ENCODE measurements around the gene SUB1. TPM values are rescaled to one million over a fixed set of nuclear protein-coding genes. Genes with fewer than 3 reads are reported as not detected.
"Not testable (repeated sequence)": the region's sequence is repeated elsewhere in the genome, so short reads cannot be mapped to it uniquely, and the experiment has no call there.

SUB1 gene
- 100 to 1,000 TPM; 418 to 458 TPM for total RNA-seq

DNA sequence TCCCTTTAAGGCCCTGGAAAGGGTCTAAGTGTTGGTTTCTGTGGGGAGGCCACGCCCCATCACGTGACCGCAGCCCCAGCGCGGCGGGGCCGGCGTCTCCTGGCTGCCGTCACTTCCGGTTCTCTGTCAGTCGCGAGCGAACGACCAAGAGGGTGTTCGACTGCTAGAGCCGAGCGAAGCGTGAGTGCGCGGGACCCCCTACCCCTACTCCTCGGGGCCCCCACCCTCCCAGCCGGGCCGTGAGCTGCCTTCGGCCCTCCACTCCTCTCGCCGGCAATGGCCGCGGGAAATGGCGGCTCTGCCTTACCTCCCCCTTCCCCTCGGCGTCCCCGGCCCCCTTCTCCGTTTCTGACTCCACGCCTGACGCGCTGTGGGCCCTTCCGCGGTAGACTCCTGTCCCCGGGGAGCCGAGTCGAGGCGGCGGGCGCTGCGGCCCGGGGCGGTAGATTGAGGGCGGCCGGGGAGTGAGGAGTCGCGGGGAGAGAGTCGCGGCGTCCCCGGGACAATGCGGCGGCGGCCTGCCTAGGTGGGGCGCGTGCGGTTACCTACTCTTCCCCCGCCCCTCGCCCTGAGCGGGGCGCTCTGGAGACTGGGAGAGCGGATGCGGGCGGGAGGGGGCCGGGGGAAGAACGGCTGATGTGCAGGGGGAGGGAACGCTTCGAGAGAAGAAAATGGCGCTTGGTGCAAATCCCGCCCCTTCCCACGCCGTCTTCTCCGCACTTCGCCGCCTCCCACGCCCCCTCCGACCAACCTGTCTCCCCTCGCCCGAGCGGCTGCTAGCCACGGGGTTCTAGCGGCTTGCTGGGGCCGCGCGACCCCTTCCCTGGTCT is at the start of gene SUB1:
TSS of gene SUB1 (plus strand) at position 112 of the 830 bp plus-strand sequence. CDS start 2,956 bp downstream, outside the sequence.
- ChIA-PET CTCF (interaction anchor here (0.6 to 10.1 kb wide), 12 partner anchors 9 to 564 kb away, joined by 3 to 244 read pairs (median 4); partner anchors contain the start of gene ZFR), POLR2A (interaction anchor here (0.6 to 2.3 kb wide), 6 partner anchors 48 to 142 kb away, joined by 3 to 17 read pairs (median 4); no protein-coding TSS in a partner anchor)
- H3K4me3 Mint-ChIP-seq: peak within 1 kb of the TSS; percentile 93
- DNase-seq (peak; percentile 96), ATAC-seq (peak; percentile 87)
- no peaks in the 10 kb centered on the region for H3K27me3 Mint-ChIP-seq
- H3K9me3 Mint-ChIP-seq (ENCODE audit: low read depth): no peaks in the 10 kb centered on the region
- H3K27ac Mint-ChIP-seq: peak within 1 kb of the TSS; percentile 99
- intact Hi-C loops (cut with DNase I, micrococcal nuclease): loop anchor here (1.0 to 5.0 kb wide), 13 partner anchors 43 to 1053 kb away; partner anchors contain the start of genes C5orf22 (in 1 of the 2), DROSHA (in 1 of the 2), GOLPH3 (in 1 of the 2) and ZFR (in 1 of the 2)
- H3K36me3 Mint-ChIP-seq (ENCODE audit: low read depth): peaks cover 36% of the 10 kb centered on the region
- H3K4me1 Mint-ChIP-seq: peaks cover 60% of the 10 kb centered on the region

DNA sequence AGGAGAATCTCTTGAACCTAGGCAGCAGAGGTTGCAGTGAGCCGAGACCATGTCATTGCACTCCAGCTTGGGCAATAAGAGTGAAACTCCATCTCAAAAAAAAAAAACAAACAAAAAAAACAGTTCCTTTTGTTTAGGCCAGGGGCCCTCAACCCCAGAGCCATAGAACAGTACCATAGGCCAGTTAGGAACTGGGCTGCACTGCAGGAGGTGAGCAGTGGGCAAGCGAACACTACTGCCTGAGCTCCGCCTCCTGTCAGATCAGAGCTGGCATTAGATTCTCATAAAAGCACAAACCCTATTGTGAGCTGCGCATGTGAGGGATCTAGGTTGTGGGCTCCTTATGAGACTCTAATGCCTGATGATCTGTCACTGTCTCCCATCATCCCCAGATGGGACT is 49.1 kb upstream of the SUB1 start:
- Mint-ChIP-seq H3K27ac (no peak overlapping the region), H3K9me3 (ENCODE audit: low read depth) (no peaks in the 10 kb centered on the region), H3K4me3 (no peak overlapping the region), H3K4me1 (peaks cover 79% of the 10 kb centered on the region), H3K27me3 (no peaks in the 10 kb centered on the region), H3K36me3 (ENCODE audit: low read depth) (peaks cover 29% of the 10 kb centered on the region)
- intact Hi-C loops (cut with DNase I, micrococcal nuclease): no loop called here
- DNase-seq (no peak), ATAC-seq (no peak)
- POLR2A ChIA-PET: no interaction called here
- CTCF ChIA-PET: interaction anchor here (0.6 to 4.3 kb wide), 3 partner anchors 9 to 54 kb away, joined by 3 to 16 read pairs (median 3); no protein-coding TSS in a partner anchor

DNA sequence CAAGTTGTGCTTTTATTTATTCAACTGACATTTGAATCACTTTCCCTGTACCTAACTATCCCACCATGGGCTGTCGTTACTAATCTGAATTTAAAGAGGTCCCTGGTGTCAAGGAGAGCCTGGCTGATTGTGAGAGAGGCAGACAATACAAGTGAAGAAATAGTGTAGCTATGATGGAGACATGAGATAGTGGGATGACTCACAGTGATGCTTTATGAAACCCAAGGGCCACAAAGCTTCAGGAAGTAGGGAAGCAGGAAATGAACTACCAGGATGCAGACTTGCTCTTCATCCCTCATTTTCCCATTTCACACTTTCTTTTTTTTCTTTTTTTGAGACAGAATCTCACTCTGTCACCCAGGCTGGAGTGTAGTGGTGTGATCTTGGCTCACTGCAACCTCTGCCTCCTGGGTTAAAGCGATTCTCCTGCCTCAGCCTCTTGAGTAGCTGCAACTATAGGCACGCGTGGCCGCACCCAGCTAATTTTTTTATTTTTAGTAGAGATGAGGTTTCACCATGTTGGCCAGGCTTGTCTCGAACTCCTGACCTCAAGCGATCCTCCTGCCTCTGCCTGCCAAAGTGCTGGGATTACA is 47.8 kb upstream of the SUB1 start:
- ATAC-seq: peak; percentile 76
- H3K4me3 Mint-ChIP-seq; H3K27me3 Mint-ChIP-seq; H3K9me3 Mint-ChIP-seq (ENCODE audit: low read depth): not testable (repeated sequence)
- Mint-ChIP-seq H3K4me1 (peaks cover 77% of the 10 kb centered on the region), H3K27ac (peak overlapping the region; percentile 88), H3K36me3 (ENCODE audit: low read depth) (peaks cover 33% of the 10 kb centered on the region)
- ChIA-PET POLR2A (interaction anchor here (0.6 to 0.7 kb wide), 5 partner anchors 15 to 53 kb away, joined by 3 to 4 read pairs (median 4); no protein-coding TSS in a partner anchor), CTCF (interaction anchor here (0.7 to 4.3 kb wide), 2 partner anchors 47 to 53 kb away, joined by 4 to 16 read pairs; partner anchors contain the start of gene SUB1)
- DNase-seq: peak; percentile 24
- intact Hi-C loops (cut with DNase I, micrococcal nuclease): loop anchor here (1.0 to 2.0 kb wide), 2 partner anchors 49 to 325 kb away; no protein-coding TSS in a partner anchor

DNA sequence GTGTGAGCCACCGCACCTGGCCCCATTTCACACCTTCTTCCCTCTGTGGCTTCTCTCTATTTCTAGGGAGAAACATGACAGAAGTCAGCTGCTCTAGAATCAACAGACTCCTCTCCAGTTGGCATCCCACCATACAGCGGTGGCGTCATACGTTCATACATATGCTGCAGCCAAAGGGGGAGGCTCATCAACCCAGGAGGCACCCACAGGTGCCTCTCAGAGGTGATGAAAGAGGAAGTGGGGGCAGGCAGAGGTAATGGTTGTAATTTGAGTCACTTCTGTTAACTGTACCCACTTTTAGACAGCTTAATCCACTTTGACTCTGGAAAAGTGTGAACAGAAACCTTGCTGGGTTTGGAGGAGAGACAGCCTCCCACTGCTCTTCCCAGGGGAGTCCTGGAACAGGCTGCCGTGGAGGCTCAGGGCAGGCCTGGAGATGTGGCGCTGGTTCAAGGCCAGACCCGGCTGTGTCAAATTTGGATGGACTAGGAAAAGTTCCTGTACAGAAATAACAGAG is 47.3 kb upstream of the SUB1 start:
- Mint-ChIP-seq H3K27me3 (no peaks in the 10 kb centered on the region), H3K4me1 (peaks cover 77% of the 10 kb centered on the region), H3K9me3 (ENCODE audit: low read depth) (peaks cover 5% of the 10 kb centered on the region), H3K4me3 (no peak overlapping the region), H3K36me3 (ENCODE audit: low read depth) (peaks cover 34% of the 10 kb centered on the region), H3K27ac (peak overlapping the region; percentile 88)
- CTCF ChIA-PET: interaction anchor here (0.7 to 4.3 kb wide), 2 partner anchors 47 to 52 kb away, joined by 4 to 16 read pairs; partner anchors contain the start of gene SUB1
- intact Hi-C loops (cut with DNase I, micrococcal nuclease): loop anchor here in 1 of 2 experiments (2.0 kb wide), 1 partner anchor 325 kb away; no protein-coding TSS in a partner anchor
- POLR2A ChIA-PET: interaction anchor here (0.7 kb wide), 2 partner anchors 47 to 52 kb away, joined by 3 to 4 read pairs; no protein-coding TSS in a partner anchor
- DNase-seq (peak; percentile 77), ATAC-seq (peak; percentile 75)

DNA sequence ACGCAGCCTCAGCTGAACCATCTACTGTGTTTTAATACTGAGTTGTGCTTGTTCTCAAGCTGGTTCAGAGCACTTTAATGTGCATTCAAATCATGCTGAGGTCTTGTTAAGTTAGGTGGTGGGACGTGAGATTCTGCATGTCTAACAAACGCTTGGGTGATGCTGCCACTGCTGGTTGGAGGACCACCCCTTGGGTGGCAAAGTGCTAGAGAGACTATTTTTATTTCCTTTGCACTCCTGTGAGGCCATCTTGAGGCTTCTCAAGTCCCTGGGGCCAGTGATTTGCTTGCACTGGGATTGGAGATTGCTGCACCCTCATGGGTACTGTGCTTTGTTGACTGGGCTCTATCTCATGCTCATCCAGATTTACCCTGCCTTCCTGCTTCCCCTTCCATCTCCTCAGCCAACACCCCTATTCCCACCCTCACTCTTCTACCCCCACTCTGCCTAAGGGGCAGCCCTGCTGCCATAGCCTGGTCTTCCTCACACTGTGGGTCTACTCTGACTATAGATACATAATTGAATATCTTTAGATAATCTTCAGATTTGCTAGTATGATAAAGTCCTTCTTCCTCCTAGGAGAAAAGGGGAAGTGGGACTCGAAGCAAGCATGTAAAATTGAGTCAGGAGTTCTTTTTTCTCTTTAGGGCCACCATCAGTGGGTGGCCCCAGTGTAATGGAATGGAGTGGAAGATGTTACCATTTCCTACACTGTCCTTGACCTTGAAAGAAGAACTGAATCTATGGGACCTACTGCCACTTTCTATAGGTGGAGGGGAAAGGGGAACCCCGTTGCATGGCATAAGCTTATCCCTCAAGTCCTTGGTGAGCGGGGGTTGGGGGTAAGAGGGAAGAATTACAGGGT is 45.1 kb upstream of the SUB1 start:
- intact Hi-C loops (cut with DNase I, micrococcal nuclease): loop anchor here in 1 of 2 experiments (2.0 kb wide), 1 partner anchor 327 kb away; no protein-coding TSS in a partner anchor
- no peak overlapping the region for H3K27ac Mint-ChIP-seq
- peaks cover 71% of the 10 kb centered on the region for H3K4me1 Mint-ChIP-seq
- no peak overlapping the region for H3K4me3 Mint-ChIP-seq
- CTCF ChIA-PET: interaction anchor here (1.1 kb wide), 1 partner anchor 210 kb away, joined by 3 read pairs; no protein-coding TSS in a partner anchor
- POLR2A ChIA-PET: no interaction called here
- ATAC-seq (no peak), DNase-seq (no peak)
- H3K36me3 Mint-ChIP-seq (ENCODE audit: low read depth): peaks cover 30% of the 10 kb centered on the region
- peaks cover 5% of the 10 kb centered on the region for H3K9me3 Mint-ChIP-seq (ENCODE audit: low read depth)
- H3K27me3 Mint-ChIP-seq: no peaks in the 10 kb centered on the region

DNA sequence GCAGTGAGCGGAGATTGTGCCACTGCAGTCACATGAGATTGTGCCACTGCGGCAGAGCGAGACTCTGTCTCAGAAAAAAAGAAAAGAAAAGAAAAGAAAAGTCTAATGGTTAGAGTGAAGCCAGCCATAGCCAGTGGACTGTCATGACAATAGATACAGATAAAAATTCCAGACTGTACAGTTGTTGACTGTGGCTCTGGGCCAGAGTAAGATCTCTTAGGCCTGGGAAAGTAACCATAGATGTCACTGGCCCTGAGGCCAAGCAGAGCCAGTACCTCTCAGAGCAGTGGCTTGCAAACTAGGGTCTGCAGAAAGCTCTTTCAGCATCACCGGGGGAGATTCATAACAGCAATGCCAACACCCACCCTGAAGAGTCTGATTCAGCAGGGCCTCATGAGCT is 44.1 kb upstream of the SUB1 start:
- Mint-ChIP-seq H3K27ac (no peak overlapping the region), H3K4me1 (peaks cover 62% of the 10 kb centered on the region), H3K9me3 (ENCODE audit: low read depth) (peaks cover 5% of the 10 kb centered on the region), H3K4me3 (no peak overlapping the region), H3K27me3 (no peaks in the 10 kb centered on the region), H3K36me3 (ENCODE audit: low read depth) (peaks cover 27% of the 10 kb centered on the region)
- CTCF ChIA-PET: interaction anchor here (1.1 kb wide), 1 partner anchor 12 kb away, joined by 3 read pairs; no protein-coding TSS in a partner anchor
- ATAC-seq (no peak), DNase-seq (no peak)
- POLR2A ChIA-PET: no interaction called here
- intact Hi-C loops (cut with DNase I, micrococcal nuclease): no loop called here

DNA sequence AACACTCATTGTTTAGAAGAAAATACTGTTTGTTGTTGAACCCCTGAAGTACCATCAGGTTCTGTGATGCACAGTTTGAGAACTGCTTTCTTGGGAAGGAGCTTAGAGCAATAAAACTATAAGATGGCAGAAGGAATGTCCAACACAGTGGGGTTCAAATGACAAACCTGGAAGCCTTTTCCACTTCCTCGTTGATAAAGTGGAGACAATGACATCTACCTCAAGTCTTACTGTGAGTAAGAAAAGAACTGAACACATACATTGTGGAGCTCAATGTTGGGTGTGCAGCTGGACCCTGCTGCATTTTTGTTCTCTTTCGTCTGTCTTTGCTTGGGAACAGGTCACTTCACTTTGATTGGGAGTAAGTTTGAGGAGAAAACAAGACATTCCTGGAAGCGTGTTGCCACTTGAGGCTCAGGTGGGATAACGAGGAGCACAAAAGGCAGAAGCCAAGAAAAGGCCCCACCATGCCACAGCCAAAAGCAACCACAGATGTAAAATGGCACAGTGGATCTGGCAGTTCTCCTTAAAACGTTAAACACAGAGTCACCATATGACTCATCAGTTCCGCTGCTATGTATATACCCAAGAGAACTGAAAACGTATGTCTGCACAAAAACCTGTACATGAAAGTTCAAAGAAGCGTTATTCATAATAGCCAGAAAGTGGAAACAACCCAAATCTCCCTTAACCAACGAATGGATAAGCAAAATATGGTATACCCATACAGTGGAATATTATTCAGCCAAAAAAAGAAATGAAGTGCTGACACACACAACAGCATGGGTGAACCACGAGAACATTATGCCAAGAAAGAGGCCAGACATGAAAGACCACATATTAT is 42.9 kb upstream of the SUB1 start:
- Mint-ChIP-seq H3K27me3 (no peaks in the 10 kb centered on the region), H3K9me3 (ENCODE audit: low read depth) (peaks cover 5% of the 10 kb centered on the region), H3K36me3 (ENCODE audit: low read depth) (peaks cover 28% of the 10 kb centered on the region), H3K4me3 (peak overlapping the region; percentile 36), H3K27ac (peak overlapping the region; percentile 95), H3K4me1 (peaks cover 52% of the 10 kb centered on the region)
- intact Hi-C loops (cut with DNase I, micrococcal nuclease): loop anchor here (1.0 to 2.0 kb wide), 4 partner anchors 10 to 43 kb away; partner anchors contain the start of gene SUB1 (in 2 of the 2)
- ATAC-seq (peak; percentile 82), DNase-seq (peak; percentile 61)
- CTCF ChIA-PET: interaction anchor here (1.1 kb wide), 1 partner anchor 13 kb away, joined by 3 read pairs; no protein-coding TSS in a partner anchor
- POLR2A ChIA-PET: no interaction called here

DNA sequence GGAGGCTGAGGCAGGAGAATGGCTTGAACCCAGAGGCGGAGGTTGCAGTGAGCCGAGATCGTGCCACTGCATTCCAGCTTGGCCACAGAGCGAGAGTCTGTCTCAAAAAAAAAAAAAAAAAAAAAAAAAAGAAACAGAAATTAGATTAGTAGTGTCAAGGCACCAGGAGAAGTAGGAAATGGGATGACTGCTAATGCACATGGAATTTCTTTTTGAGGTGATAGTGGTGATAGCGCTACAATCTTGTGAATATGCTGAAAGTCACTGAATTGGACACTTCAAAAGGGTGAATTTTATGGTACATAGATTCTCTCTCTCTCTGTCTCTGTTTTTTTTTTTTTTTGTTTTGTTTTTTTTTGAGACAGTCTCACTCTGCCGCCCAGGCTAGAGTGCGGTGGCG is 42.1 kb upstream of the SUB1 start:
- ChIA-PET POLR2A (no interaction called here), CTCF (no interaction called here)
- intact Hi-C loops (cut with DNase I, micrococcal nuclease): loop anchor here in 1 of 2 experiments (2.0 kb wide), 1 partner anchor 42 kb away; the partner anchor contains the start of gene SUB1
- Mint-ChIP-seq H3K36me3 (ENCODE audit: low read depth) (peaks cover 27% of the 10 kb centered on the region), H3K4me1 (peaks cover 44% of the 10 kb centered on the region), H3K27ac (no peak overlapping the region), H3K9me3 (ENCODE audit: low read depth) (peaks cover 5% of the 10 kb centered on the region), H3K27me3 (no peaks in the 10 kb centered on the region), H3K4me3 (no peak overlapping the region)
- ATAC-seq (no peak), DNase-seq (no peak)

DNA sequence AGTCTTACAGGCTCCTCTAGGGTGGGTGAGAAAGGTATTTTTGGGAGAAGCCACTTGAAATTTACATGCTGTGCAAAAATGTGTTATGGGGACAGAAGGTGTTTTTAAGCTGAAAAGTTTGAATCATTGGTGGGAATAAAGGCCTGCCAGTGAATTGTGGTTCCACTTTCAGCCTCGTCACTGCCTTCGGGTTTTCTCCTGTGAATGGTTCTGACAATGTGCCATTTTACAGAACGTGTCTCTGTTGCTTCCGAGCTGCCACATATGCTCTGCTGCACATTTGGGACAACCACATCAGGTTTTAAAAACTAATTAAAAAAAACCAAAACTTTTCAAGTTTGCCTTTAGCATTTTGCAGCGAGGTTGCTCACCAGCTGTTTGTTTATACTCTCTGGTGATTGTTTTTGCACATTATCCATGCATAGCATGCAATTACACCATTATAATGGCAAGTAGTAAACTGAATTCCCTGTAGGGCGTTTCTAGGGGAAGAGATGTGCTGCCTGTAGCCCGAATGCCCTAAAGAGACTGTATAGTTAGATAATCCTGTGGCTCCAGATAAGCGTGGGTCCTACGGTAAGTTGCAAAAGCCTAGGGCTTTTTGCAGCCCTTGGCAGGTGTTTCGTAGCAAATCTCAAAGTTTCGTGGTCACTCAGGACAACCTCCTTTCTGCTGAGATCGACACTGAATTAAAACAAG is 40.1 kb upstream of the SUB1 start:
- Mint-ChIP-seq H3K27me3 (no peaks in the 10 kb centered on the region), H3K4me1 (peaks cover 28% of the 10 kb centered on the region), H3K4me3 (no peak overlapping the region), H3K9me3 (ENCODE audit: low read depth) (peaks cover 5% of the 10 kb centered on the region), H3K27ac (no peak overlapping the region), H3K36me3 (ENCODE audit: low read depth) (peaks cover 26% of the 10 kb centered on the region)
- intact Hi-C loops (cut with DNase I, micrococcal nuclease): no loop called here
- ChIA-PET POLR2A (no interaction called here), CTCF (interaction anchor here (1.0 to 1.3 kb wide), 2 partner anchors 9 to 55 kb away, joined by 3 to 7 read pairs; no protein-coding TSS in a partner anchor)
- ATAC-seq (no peak), DNase-seq (no peak)
